Astrocyte of the spinal cord (primary cell): ENCODE measurements around the gene FKBP4.

ENCODE experiments used
- DNase-seq: peaks from one replicate; pipeline ENCODE4 v3.0.0; 2011; ENCODE audit warnings: low read depth, low spot score
- H3K4me3 ChIP-seq: 2 replicates; pipeline ENCODE4 v1.5.1; 2011; ENCODE audit warnings: low read depth, mild to moderate bottlenecking, low read length, moderate library complexity
- in situ Hi-C: cut with HindIII; loops from 2 replicates; pipeline ENCODE4 v1.10.0; 2017; ENCODE audit warnings: low sequenced_read_pairs
- TF ChIP-seq, protein P1 (sequence below): IDR thresholded peaks from 2 replicates; pipeline ENCODE4 v1.5.1; 2012; ENCODE audit warnings: low read depth, mild to moderate bottlenecking, low read length, inconsistent platforms

FKBP4 gene

DNA sequence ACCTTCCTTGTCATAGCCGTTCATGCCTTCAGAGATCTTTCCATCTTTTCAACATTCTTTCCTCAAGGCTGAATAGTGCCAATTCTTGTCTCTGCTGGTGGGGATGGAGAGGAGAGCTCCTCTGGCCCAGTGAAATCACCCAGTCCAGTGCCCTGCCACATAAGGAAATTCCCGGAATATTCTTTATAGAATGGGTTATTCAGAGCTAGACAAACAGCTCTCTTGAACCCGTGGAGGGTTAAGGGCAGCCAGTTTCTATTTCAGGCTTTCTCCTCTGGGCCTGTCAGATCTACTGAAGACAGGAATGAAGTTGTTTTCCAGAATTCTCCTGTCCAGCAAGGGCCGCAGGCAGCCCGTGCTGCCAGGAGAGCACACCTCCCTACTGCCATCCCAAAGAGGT lies 48.2 kb downstream of the FKBP4 start:
- no peak overlapping the region for H3K4me3 ChIP-seq
- in situ Hi-C loops = no loop called here
- DNase-seq = no peak
- TF ChIP-seq, protein P1, sequence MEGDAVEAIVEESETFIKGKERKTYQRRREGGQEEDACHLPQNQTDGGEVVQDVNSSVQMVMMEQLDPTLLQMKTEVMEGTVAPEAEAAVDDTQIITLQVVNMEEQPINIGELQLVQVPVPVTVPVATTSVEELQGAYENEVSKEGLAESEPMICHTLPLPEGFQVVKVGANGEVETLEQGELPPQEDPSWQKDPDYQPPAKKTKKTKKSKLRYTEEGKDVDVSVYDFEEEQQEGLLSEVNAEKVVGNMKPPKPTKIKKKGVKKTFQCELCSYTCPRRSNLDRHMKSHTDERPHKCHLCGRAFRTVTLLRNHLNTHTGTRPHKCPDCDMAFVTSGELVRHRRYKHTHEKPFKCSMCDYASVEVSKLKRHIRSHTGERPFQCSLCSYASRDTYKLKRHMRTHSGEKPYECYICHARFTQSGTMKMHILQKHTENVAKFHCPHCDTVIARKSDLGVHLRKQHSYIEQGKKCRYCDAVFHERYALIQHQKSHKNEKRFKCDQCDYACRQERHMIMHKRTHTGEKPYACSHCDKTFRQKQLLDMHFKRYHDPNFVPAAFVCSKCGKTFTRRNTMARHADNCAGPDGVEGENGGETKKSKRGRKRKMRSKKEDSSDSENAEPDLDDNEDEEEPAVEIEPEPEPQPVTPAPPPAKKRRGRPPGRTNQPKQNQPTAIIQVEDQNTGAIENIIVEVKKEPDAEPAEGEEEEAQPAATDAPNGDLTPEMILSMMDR = no peak

DNA sequence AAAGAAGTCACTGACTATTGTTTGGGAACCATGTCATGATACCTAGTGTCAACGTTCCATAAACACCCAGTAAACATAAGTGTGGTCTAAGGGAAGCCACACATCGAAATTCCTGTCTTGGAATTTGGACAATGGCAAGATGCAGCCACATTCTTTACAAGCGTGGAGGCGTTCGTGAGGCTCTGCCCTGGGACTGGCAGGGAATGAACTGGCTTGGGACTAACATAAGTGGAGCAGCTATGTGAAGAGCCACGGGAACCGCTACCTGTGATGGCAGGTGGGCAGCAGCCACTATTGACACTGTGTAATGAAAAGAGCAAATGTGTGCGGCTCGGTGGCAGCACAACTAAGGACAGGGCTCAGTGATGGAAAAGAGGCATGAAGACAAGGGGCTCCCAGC lies 50.0 kb downstream of the FKBP4 start:
- TF ChIP-seq, protein P1 = no peak
- in situ Hi-C loops = no loop called here
- no peak overlapping the region for H3K4me3 ChIP-seq
- no peak for DNase-seq

DNA sequence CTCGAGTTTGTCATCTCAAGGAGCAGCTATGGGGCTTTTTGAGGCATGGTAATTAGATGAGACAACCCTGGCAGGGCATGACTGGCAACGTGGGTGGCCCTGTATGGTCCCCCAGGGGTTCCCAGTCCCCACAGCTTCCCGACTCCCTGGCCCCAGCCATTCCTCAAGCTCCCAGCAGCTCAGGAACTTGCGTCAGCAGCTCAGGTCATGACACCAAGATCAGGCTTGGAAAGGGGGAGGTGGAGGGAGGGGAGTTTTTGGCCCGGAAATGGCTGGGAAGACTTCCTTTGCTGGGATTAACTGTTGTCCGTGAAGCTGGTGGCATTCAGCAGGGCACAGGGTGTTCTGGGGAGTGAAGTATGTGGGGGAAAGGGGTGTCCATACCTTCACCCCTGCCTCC lies 50.5 kb downstream of the FKBP4 start:
- TF ChIP-seq, protein P1 = no peak
- DNase-seq = peak; percentile 67
- in situ Hi-C loops = no loop called here
- H3K4me3 ChIP-seq = no peak overlapping the region

DNA sequence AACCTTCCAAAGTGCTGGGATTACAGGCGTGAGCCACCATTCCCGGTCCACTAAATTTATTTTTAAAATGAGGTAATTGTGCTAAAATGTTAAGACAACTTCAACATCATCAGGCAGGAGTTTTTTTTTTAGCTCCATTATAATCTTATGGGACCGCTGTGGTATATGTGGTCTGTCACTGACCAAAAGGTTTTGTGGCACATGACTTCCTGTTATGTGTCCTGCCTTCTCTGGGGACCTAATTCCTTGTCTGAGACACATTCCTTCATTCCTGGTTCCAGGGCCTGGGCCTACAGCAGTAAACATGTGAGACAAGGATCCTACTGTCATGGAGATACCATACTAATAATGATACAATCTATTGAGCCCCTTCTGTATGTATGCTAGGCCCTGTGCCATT lies 57.2 kb downstream of the FKBP4 start:
- no peak for DNase-seq
- no peak overlapping the region for H3K4me3 ChIP-seq
- in situ Hi-C loops = no loop called here
- TF ChIP-seq, protein P1 = no peak

DNA sequence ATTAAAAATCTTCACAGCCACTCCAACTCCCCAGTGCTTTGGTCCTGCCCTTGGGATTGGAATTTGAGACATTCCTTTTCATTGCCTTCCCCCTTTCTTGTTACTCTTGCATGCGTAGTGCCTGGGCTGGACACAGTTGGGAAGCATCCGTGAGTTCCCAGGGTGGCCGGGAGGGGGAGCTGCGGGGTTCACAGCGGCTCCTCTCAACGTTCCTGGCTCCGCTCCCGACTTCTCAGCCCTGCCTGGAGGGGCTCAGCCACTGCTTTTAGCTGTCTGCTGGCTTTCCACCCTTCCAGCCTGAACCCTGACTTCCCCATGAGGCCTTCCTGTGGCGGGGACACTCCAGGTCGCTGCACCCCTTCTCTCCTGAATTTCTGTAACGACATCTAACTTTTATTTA lies 58.9 kb downstream of the FKBP4 start:
- DNase-seq = peak; percentile 71
- TF ChIP-seq, protein P1 = peak; percentile 98
- in situ Hi-C loops = no loop called here
- H3K4me3 ChIP-seq = no peak overlapping the region
